ENCODE measurements around the gene SNX30.

The SNX30 gene

GRCh38 chr9:112833081-112833480 lies 82.5 kb downstream of the SNX30 start:
- DNase-seq: no peak

GRCh38 chr9:112836394-112836793 lies 85.8 kb downstream of the SNX30 start:
- DNase-seq: peak; percentile 47

GRCh38 chr9:112838342-112838741 lies 87.8 kb downstream of the SNX30 start:
- no peak for DNase-seq

GRCh38 chr9:112839331-112839730 lies 88.8 kb downstream of the SNX30 start:
- no peak for DNase-seq

- no peak for DNase-seq
Observed at GRCh38 chr9:112841261-112841660, 90.7 kb downstream of the SNX30 start.

GRCh38 chr9:112842555-112842954 lies 92.0 kb downstream of the SNX30 start:
- DNase-seq: no peak

- no peak for DNase-seq
Observed at GRCh38 chr9:112844771-112845542, 94.4 kb downstream of the SNX30 start.

- DNase-seq: no peak
Observed at GRCh38 chr9:112846528-112847488, 96.2 kb downstream of the SNX30 start.

GRCh38 chr9:112848316-112849151 lies 98.0 kb downstream of the SNX30 start:
- DNase-seq: no peak

GRCh38 chr9:112849363-112849922 lies 98.9 kb downstream of the SNX30 start:
- DNase-seq: no peak

GRCh38 chr9:112850840-112851239 lies 100.3 kb downstream of the SNX30 start:
- no peak for DNase-seq

- DNase-seq: no peak
Observed at GRCh38 chr9:112852741-112853504, 102.4 kb downstream of the SNX30 start.

- no peak for DNase-seq
Observed at GRCh38 chr9:112853882-112854585, 103.5 kb downstream of the SNX30 start.

GRCh38 chr9:112854657-112855056 lies 104.1 kb downstream of the SNX30 start:
- DNase-seq: no peak

GRCh38 chr9:112856200-112856599 lies 105.6 kb downstream of the SNX30 start:
- DNase-seq: no peak

GRCh38 chr9:112856843-112857242 lies 106.3 kb downstream of the SNX30 start:
- no peak for DNase-seq

GRCh38 chr9:112858005-112858404 lies 107.4 kb downstream of the SNX30 start:
- DNase-seq: no peak

GRCh38 chr9:112858625-112859147 lies 108.1 kb downstream of the SNX30 start:
- no peak for DNase-seq

- DNase-seq: no peak
Observed at GRCh38 chr9:112860451-112860850, 109.9 kb downstream of the SNX30 start.

GRCh38 chr9:112861155-112861554 lies 110.6 kb downstream of the SNX30 start:
- DNase-seq: no peak

Measured in NCI-H774 (cell line).